Measurements from ENCODE around the gene CD58. TPM values are rescaled to one million over a fixed set of nuclear protein-coding genes. Genes with fewer than 3 reads are reported as not detected.

The CD58 gene
- polyA plus RNA-seq, 1 donor (not counting 4 experiments of a cell fraction or from before 2014, with no cell fraction given), result 38.6 TPM

DNA sequence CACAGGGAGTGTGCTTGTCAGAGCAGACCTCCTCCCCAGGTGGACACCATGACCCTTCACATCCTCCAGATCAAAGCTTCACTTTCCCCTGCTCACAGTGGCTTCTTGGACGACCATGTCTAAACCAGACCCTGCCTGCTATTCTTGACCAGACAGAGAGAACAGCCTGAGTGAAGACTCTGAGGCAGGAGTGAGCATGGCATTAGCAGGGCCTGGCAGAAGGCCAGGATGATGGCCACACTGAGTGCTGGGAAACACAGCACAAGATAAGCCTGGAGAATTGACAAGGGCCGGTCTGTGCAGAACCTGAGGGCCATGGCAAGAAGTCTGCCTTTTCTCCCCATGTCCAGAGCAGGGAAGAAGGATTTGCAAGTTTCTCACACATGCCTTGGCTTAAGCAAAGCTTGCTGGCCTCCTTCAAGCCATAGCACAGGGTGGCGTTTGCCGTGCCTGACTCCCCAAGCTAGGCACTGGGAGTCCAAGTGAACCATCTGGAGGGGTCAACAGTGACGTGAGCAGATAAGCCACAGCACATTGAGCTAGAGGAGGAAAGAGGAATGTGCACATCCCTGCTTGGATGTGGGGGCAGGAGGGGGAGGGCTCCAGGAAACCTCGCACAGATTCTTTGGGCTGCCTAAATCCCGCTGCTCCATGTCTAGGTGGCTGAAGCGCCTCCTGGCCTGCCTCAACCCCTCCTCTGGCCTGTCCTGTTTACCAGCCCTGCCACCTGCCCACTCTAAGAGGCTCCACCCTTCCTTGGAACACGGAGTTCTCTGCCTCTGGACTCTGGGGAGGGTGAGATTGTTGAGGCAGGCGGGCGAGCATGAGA, 87.1 kb downstream of the CD58 start:
- Histone ChIP-seq H3K4me1 (ENCODE audit: control insufficient read depth, extremely low read depth, insufficient read depth, low read length) (peaks cover 6% of the 10 kb centered on the region), H3K4me2 (ENCODE audit: control insufficient read depth, extremely low read depth, insufficient read depth, low read depth, low read length) (no peak overlapping the region), H3K27ac (ENCODE audit: control insufficient read depth, insufficient read depth, low read length) (no peak overlapping the region), H3K36me3 (ENCODE audit: control insufficient read depth in 2 of 2, extremely low read depth in 1 of 2, insufficient read depth in 2 of 2, low read length in 2 of 2) (no peaks in the 10 kb centered on the region), H3K9me3 (ENCODE audit: control insufficient read depth, low read depth, low read length) (no peaks in the 10 kb centered on the region), H3K9me1 (ENCODE audit: control insufficient read depth, extremely low read depth, insufficient read depth, low read length) (no peaks in the 10 kb centered on the region), H3K27me3 (ENCODE audit: control insufficient read depth, extremely low read depth, insufficient read depth, low read length) (no peaks in the 10 kb centered on the region), H2AFZ (ENCODE audit: control insufficient read depth, low read length) (no peak overlapping the region), H4K20me1 (ENCODE audit: control insufficient read depth, extremely low read depth, insufficient read depth, low read length) (no peaks in the 10 kb centered on the region), H3K9ac (ENCODE audit: control insufficient read depth, extremely low read depth, insufficient read depth, low read length) (no peak overlapping the region), H3K79me2 (ENCODE audit: control insufficient read depth, insufficient read depth, low read length) (no peaks in the 10 kb centered on the region), H3K4me3 (ENCODE audit: control insufficient read depth in 2 of 3, extremely low read depth in 1 of 3, insufficient read depth in 2 of 3, low read depth in 1 of 3, low read length in 3 of 3) (no peak overlapping the region)
- DNase-seq (ENCODE audit: low read depth, low spot score), result no peak
- dilution Hi-C loops (cut with MboI; ENCODE audit: extremely low pct_ligation_motif_present, low sequenced_read_pairs), result loop anchor here (5.0 kb wide), 1 partner anchor 81 kb away; no protein-coding TSS in a partner anchor
- no peak for TF ChIP-seq EZH2 (IDR thresholded peaks at IDR 0.05; ENCODE audit: low read length)
- TF ChIP-seq, protein P1, sequence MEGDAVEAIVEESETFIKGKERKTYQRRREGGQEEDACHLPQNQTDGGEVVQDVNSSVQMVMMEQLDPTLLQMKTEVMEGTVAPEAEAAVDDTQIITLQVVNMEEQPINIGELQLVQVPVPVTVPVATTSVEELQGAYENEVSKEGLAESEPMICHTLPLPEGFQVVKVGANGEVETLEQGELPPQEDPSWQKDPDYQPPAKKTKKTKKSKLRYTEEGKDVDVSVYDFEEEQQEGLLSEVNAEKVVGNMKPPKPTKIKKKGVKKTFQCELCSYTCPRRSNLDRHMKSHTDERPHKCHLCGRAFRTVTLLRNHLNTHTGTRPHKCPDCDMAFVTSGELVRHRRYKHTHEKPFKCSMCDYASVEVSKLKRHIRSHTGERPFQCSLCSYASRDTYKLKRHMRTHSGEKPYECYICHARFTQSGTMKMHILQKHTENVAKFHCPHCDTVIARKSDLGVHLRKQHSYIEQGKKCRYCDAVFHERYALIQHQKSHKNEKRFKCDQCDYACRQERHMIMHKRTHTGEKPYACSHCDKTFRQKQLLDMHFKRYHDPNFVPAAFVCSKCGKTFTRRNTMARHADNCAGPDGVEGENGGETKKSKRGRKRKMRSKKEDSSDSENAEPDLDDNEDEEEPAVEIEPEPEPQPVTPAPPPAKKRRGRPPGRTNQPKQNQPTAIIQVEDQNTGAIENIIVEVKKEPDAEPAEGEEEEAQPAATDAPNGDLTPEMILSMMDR (optimal IDR thresholded peaks at IDR 0.05 in 1 of 3, IDR thresholded peaks at IDR 0.05 in 1 of 3, conservative IDR thresholded peaks at IDR 0.05 in 1 of 3; ENCODE audit: extremely low read depth in 1 of 3, insufficient read depth in 2 of 3, low read length in 3 of 3), result no peak
- FAIRE-seq, result no peak

GRCh38 chr1:116482490-116482889, 88.3 kb downstream of the CD58 start:
- no peaks in the 10 kb centered on the region for H3K27me3 ChIP-seq (ENCODE audit: control insufficient read depth, extremely low read depth, insufficient read depth, low read length)
- no peak overlapping the region for H2AFZ ChIP-seq (ENCODE audit: control insufficient read depth, low read length)
- H3K9ac ChIP-seq (ENCODE audit: control insufficient read depth, extremely low read depth, insufficient read depth, low read length), result no peak overlapping the region
- no peak for TF ChIP-seq EZH2 (IDR thresholded peaks at IDR 0.05; ENCODE audit: low read length)
- TF ChIP-seq, protein P1 (optimal IDR thresholded peaks at IDR 0.05 in 1 of 3, IDR thresholded peaks at IDR 0.05 in 1 of 3, conservative IDR thresholded peaks at IDR 0.05 in 1 of 3; ENCODE audit: extremely low read depth in 1 of 3, insufficient read depth in 2 of 3, low read length in 3 of 3), result no peak
- H3K27ac ChIP-seq (ENCODE audit: control insufficient read depth, insufficient read depth, low read length), result no peak overlapping the region
- no peaks in the 10 kb centered on the region for H3K4me1 ChIP-seq (ENCODE audit: control insufficient read depth, extremely low read depth, insufficient read depth, low read length)
- H3K4me3 ChIP-seq (ENCODE audit: control insufficient read depth in 2 of 3, extremely low read depth in 1 of 3, insufficient read depth in 2 of 3, low read depth in 1 of 3, low read length in 3 of 3), result no peak overlapping the region
- FAIRE-seq, result no peak
- no peaks in the 10 kb centered on the region for H4K20me1 ChIP-seq (ENCODE audit: control insufficient read depth, extremely low read depth, insufficient read depth, low read length)
- DNase-seq (ENCODE audit: low read depth, low spot score), result no peak
- no peaks in the 10 kb centered on the region for H3K79me2 ChIP-seq (ENCODE audit: control insufficient read depth, insufficient read depth, low read length)
- H3K4me2 ChIP-seq (ENCODE audit: control insufficient read depth, extremely low read depth, insufficient read depth, low read depth, low read length), result no peak overlapping the region
- H3K36me3 ChIP-seq (ENCODE audit: control insufficient read depth in 2 of 2, extremely low read depth in 1 of 2, insufficient read depth in 2 of 2, low read length in 2 of 2), result no peaks in the 10 kb centered on the region
- H3K9me3 ChIP-seq (ENCODE audit: control insufficient read depth, low read depth, low read length), result no peaks in the 10 kb centered on the region
- dilution Hi-C loops (cut with MboI; ENCODE audit: extremely low pct_ligation_motif_present, low sequenced_read_pairs), result loop anchor here (5.0 kb wide), 1 partner anchor 80 kb away; no protein-coding TSS in a partner anchor
- no peaks in the 10 kb centered on the region for H3K9me1 ChIP-seq (ENCODE audit: control insufficient read depth, extremely low read depth, insufficient read depth, low read length)

Data from keratinocyte (primary cell).